SK-N-SH treated with all-trans-retinoic acid at 6 μM for 48 hours (cell line): Measurements from ENCODE around the gene S1PR3.

ENCODE experiments used
- ATAC-seq: fragments of 200-7000 bp; cut with Tn5 transposase; 3 replicates; pipeline ENCODE4 v1.9.1; 2020; ENCODE audit warnings: mild to moderate bottlenecking, moderate library complexity
- ARNTL ChIP-seq: fragments of 450-650 bp; formaldehyde crosslinking; IDR thresholded peaks from 2 replicates; pipeline ENCODE4 v1.5.0; 2020; ENCODE audit warnings: low read depth, mild to moderate bottlenecking, moderate library complexity, borderline replicate concordance
- BACH2 ChIP-seq: fragments of 250-450 bp; sonication (Bioruptor Pico); IDR thresholded peaks from 2 replicates; pipeline ENCODE4 v1.9.0; 2021; ENCODE audit warnings: mild to moderate bottlenecking, borderline replicate concordance
- CREB5 ChIP-seq: fragments of 250-450 bp; sonication (Bioruptor Pico); IDR thresholded peaks from 2 replicates; pipeline ENCODE4 v1.5.1; 2020; ENCODE audit warnings: low read depth, mild to moderate bottlenecking, moderate library complexity
- CSDC2 ChIP-seq: fragments of 250-450 bp; sonication (Bioruptor Pico); IDR thresholded peaks from 2 replicates; pipeline ENCODE4 v1.5.0; 2020; ENCODE audit warnings: mild to moderate bottlenecking, moderate library complexity
- CSRNP3 ChIP-seq: fragments of 250-450 bp; sonication (Bioruptor Pico); IDR thresholded peaks from 2 replicates; pipeline ENCODE4 v1.5.1; 2021; ENCODE audit warnings: mild to moderate bottlenecking, moderate library complexity
- ESRRG ChIP-seq: fragments of 250-450 bp; sonication (Bioruptor Pico); IDR thresholded peaks from 2 replicates; pipeline ENCODE4 v1.6.1; 2021; ENCODE audit warnings: mild to moderate bottlenecking
- GLIS3 ChIP-seq: fragments of 250-450 bp; sonication (Bioruptor Pico); IDR thresholded peaks from 2 replicates; pipeline ENCODE4 v1.5.0; 2020; ENCODE audit warnings: mild to moderate bottlenecking, moderate library complexity
- ISL1 ChIP-seq: fragments of 250-450 bp; sonication (Bioruptor Pico); IDR thresholded peaks from 2 replicates; pipeline ENCODE4 v2.1.2; 2022; ENCODE audit warnings: mild to moderate bottlenecking, moderate library complexity
- OSR1 ChIP-seq: fragments of 250-450 bp; sonication (Bioruptor Pico); IDR thresholded peaks from 2 replicates; pipeline ENCODE4 v1.8.0; 2022; ENCODE audit warnings: moderate library complexity, mild to moderate bottlenecking, inconsistent platforms
- PATZ1 ChIP-seq: fragments of 250-450 bp; sonication (Bioruptor Pico); IDR thresholded peaks from 2 replicates; pipeline ENCODE4 v1.8.0; 2020; ENCODE audit warnings: mild to moderate bottlenecking, moderate library complexity, borderline replicate concordance
- POU6F1 ChIP-seq: fragments of 250-450 bp; sonication (Bioruptor Pico); IDR thresholded peaks from 2 replicates; pipeline ENCODE4 v1.8.0; 2021; ENCODE audit warnings: low read depth, mild to moderate bottlenecking, moderate library complexity, borderline replicate concordance
- RARB ChIP-seq: fragments of 250-450 bp; sonication (Bioruptor Pico); IDR thresholded peaks from 2 replicates; pipeline ENCODE4 v1.8.0; 2021; ENCODE audit warnings: mild to moderate bottlenecking, moderate library complexity
- TCF4 ChIP-seq: fragments of 250-450 bp; sonication (Bioruptor Pico); IDR thresholded peaks from 2 replicates; pipeline ENCODE4 v1.8.0; 2021; ENCODE audit warnings: mild to moderate bottlenecking, moderate library complexity, borderline replicate concordance
- TSHZ2 ChIP-seq: fragments of 250-450 bp; sonication (Bioruptor Pico); IDR thresholded peaks from 2 replicates; pipeline ENCODE4 v1.5.0; 2020; ENCODE audit warnings: mild to moderate bottlenecking, moderate library complexity
- ZFP3 ChIP-seq: fragments of 250-450 bp; sonication (Bioruptor Pico); IDR thresholded peaks from 2 replicates; pipeline ENCODE4 v1.5.0; 2020; ENCODE audit warnings: mild to moderate bottlenecking, moderate library complexity
- ZFP30 ChIP-seq: fragments of 450-650 bp; formaldehyde crosslinking; IDR thresholded peaks from 2 replicates; pipeline ENCODE4 v1.5.0; 2022; ENCODE audit warnings: mild to moderate bottlenecking, moderate library complexity
- ZNF565 ChIP-seq: fragments of 450-650 bp; formaldehyde crosslinking; conservative IDR thresholded peaks from 2 replicates; pipeline ENCODE4 v1.5.0; 2020; ENCODE audit warnings: low read depth, mild to moderate bottlenecking, moderate library complexity
- ZNF70 ChIP-seq: fragments of 450-650 bp; formaldehyde crosslinking; IDR thresholded peaks from 2 replicates; pipeline ENCODE4 v1.5.0; 2020; ENCODE audit warnings: mild to moderate bottlenecking, moderate library complexity
- ZNF8 ChIP-seq: fragments of 450-650 bp; formaldehyde crosslinking; IDR thresholded peaks from 2 replicates; pipeline ENCODE4 v1.5.0; 2020; ENCODE audit warnings: mild to moderate bottlenecking, moderate library complexity

The S1PR3 gene

GRCh38 chr9:88978034-88978433, 13.2 kb upstream of the S1PR3 start:
- TF ChIP-seq GLIS3 (CRISPR knock-in tag): no peak
- no peak for ATAC-seq

GRCh38 chr9:88979021-88979420, 12.2 kb upstream of the S1PR3 start:
- TF ChIP-seq ZNF565 (CRISPR knock-in tag) (no peak), CSDC2 (CRISPR knock-in tag) (no peak), ZNF70 (CRISPR knock-in tag) (no peak), ZFP30 (CRISPR knock-in tag) (no peak), GLIS3 (CRISPR knock-in tag) (no peak), ESRRG (CRISPR knock-in tag) (no peak)
- ATAC-seq: no peak

GRCh38 chr9:88979791-88980190, 11.5 kb upstream of the S1PR3 start:
- no peak for ATAC-seq
- TF ChIP-seq PATZ1 (CRISPR knock-in tag) (no peak), CREB5 (CRISPR knock-in tag) (no peak), ZNF565 (CRISPR knock-in tag) (no peak), ISL1 (CRISPR knock-in tag) (no peak), CSRNP3 (CRISPR knock-in tag) (no peak), BACH2 (CRISPR knock-in tag) (no peak), ESRRG (CRISPR knock-in tag) (no peak), TSHZ2 (CRISPR knock-in tag) (no peak), CSDC2 (CRISPR knock-in tag) (no peak), OSR1 (CRISPR knock-in tag) (no peak), ZNF8 (CRISPR knock-in tag) (no peak), GLIS3 (CRISPR knock-in tag) (no peak), ZNF70 (CRISPR knock-in tag) (no peak), RARB (CRISPR knock-in tag) (no peak), ZFP3 (CRISPR knock-in tag) (no peak), ZFP30 (CRISPR knock-in tag) (no peak), POU6F1 (CRISPR knock-in tag) (no peak), TCF4 (no peak)

- ATAC-seq: peak; percentile 61; the same call in 2 of the 3 replicates
- no peak for TF ChIP-seq ZNF565 (CRISPR knock-in tag)
- no peak for TF ChIP-seq ARNTL (CRISPR knock-in tag)
- 0 out of 2 replicates have a peak, but pooled peaks have one; percentile 22 for TF ChIP-seq CREB5 (CRISPR knock-in tag)
- TF ChIP-seq ISL1 (CRISPR knock-in tag): peak; percentile 84
Observed at GRCh38 chr9:88980740-88981203, 10.5 kb upstream of the S1PR3 start.
